Hepatocyte (in vitro differentiated cells): ENCODE measurements around the gene SHC3. TPM values are rescaled to one million over a fixed set of nuclear protein-coding genes. Genes with fewer than 3 reads are reported as not detected.

Experiments used
- DNase-seq: peaks from one replicate; pipeline ENCODE4 v3.0.0-alpha.2; 2016; ENCODE audit warnings: low spot score
- H2AFZ ChIP-seq: fragments of 200-600 bp; sonication (generic); 2 replicates; pipeline ENCODE4 v1.6.0; 2016; ENCODE audit warnings: antibody characterized with exemption, mild to moderate bottlenecking
- H3K27ac ChIP-seq: fragments of 200-600 bp; sonication (generic); 2 replicates; pipeline ENCODE4 v1.5.1; 2016; ENCODE audit warnings: mild to moderate bottlenecking
- H3K27me3 ChIP-seq: fragments of 200-600 bp; sonication (generic); 2 replicates; pipeline ENCODE4 v1.6.1; 2016
- H3K36me3 ChIP-seq: fragments of 200-600 bp; sonication (generic); replicated peaks from 2 replicates; pipeline ENCODE4 v1.5.1; 2016; ENCODE audit warnings: low read depth; ENCODE audit not compliant: insufficient read depth
- H3K4me1 ChIP-seq: fragments of 200-600 bp; sonication (generic); 2 replicates; pipeline ENCODE4 v1.5.1; 2016; ENCODE audit warnings: mild to moderate bottlenecking, moderate library complexity; ENCODE audit not compliant: insufficient read depth
- H3K4me2 ChIP-seq: fragments of 200-600 bp; sonication (generic); 2 replicates; pipeline ENCODE4 v1.6.0; 2016
- H3K4me3 ChIP-seq: fragments of 200-600 bp; sonication (generic); 2 replicates; pipeline ENCODE4 v1.5.1; 2016; ENCODE audit warnings: mild to moderate bottlenecking
- H3K79me2 ChIP-seq: fragments of 200-600 bp; sonication (generic); 2 replicates; pipeline ENCODE4 v1.6.0; 2017; ENCODE audit warnings: mild to moderate bottlenecking
- H3K9me2 ChIP-seq: fragments of 200-600 bp; sonication (generic); replicated peaks from 2 replicates; pipeline ENCODE4 v1.6.0; 2017; ENCODE audit warnings: mild to moderate bottlenecking; ENCODE audit not compliant: insufficient read depth
- H3K9me3 ChIP-seq: fragments of 200-600 bp; sonication (generic); 2 replicates; pipeline ENCODE4 v1.5.1; 2016; ENCODE audit warnings: low read depth, mild to moderate bottlenecking
- H4K20me1 ChIP-seq: fragments of 200-600 bp; sonication (generic); 2 replicates; pipeline ENCODE4 v1.6.0; 2016; ENCODE audit warnings: mild to moderate bottlenecking; ENCODE audit not compliant: insufficient read depth, poor library complexity, severe bottlenecking
- EZH2 ChIP-seq: fragments of 200-600 bp; sonication (generic); IDR thresholded peaks from 2 replicates; pipeline ENCODE4 v1.6.1; 2016; ENCODE audit warnings: antibody characterized with exemption, mild to moderate bottlenecking, borderline replicate concordance
- EZH2phosphoT487 ChIP-seq: fragments of 200-600 bp; sonication (generic); IDR thresholded peaks from one replicate; pipeline ENCODE4 v1.6.1; 2018; ENCODE audit warnings: antibody characterized with exemption, mild to moderate bottlenecking, low read depth, moderate library complexity; ENCODE audit not compliant: unreplicated experiment, severe bottlenecking
- WGBS: methylation state at CpG from one replicate; pipeline ENCODE4 v1.1.6; 2016; ENCODE audit warnings: low lambda C conversion rate; ENCODE audit errors: missing lambda C conversion rate; 5-methylcytosine and 5-hydroxymethylcytosine counted together
- polyA plus RNA-seq: library from polyadenylated mRNA; unstranded; fragments of >200 nt; fragmentation: Nextera tagmentation; extraction: Ambion mirVana; gene quantifications from 2 replicates; pipeline ENCODE4 v1.2.1, GENCODE V29; 2016
- total RNA-seq: library from RNA; depleted of rRNA; stranded (reverse); fragments of >200 nt; gene quantifications from 2 replicates; pipeline ENCODE4 v1.2.3, GENCODE V29; 2014
- TF ChIP-seq, protein P1 (sequence below): fragments of 200-600 bp; sonication (generic); IDR thresholded peaks from 2 replicates; pipeline ENCODE4 v1.5.1; 2016; ENCODE audit warnings: antibody characterized with exemption, mild to moderate bottlenecking; ENCODE audit not compliant: poor library complexity

Gene SHC3
- total and polyA plus RNA-seq, 2 experiments from 2014 or later = 1.5 to 1.8 TPM

GRCh38 chr9:89096807-89097206, 81.8 kb downstream of the SHC3 start:
- Histone ChIP-seq H3K9me2 (no peaks in the 10 kb centered on the region), H3K4me2 (no peak overlapping the region), H3K4me1 (no peaks in the 10 kb centered on the region), H3K36me3 (no peaks in the 10 kb centered on the region), H4K20me1 (no peaks in the 10 kb centered on the region), H3K79me2 (no peaks in the 10 kb centered on the region), H3K27ac (no peak overlapping the region), H3K27me3 (no peaks in the 10 kb centered on the region), H3K9me3 (no peaks in the 10 kb centered on the region), H3K4me3 (no peak overlapping the region), H2AFZ (no peak overlapping the region)
- DNase-seq = no peak
- 82% methylated on average over 7 of the region's 7 CpGs for WGBS
- TF ChIP-seq, protein P1, sequence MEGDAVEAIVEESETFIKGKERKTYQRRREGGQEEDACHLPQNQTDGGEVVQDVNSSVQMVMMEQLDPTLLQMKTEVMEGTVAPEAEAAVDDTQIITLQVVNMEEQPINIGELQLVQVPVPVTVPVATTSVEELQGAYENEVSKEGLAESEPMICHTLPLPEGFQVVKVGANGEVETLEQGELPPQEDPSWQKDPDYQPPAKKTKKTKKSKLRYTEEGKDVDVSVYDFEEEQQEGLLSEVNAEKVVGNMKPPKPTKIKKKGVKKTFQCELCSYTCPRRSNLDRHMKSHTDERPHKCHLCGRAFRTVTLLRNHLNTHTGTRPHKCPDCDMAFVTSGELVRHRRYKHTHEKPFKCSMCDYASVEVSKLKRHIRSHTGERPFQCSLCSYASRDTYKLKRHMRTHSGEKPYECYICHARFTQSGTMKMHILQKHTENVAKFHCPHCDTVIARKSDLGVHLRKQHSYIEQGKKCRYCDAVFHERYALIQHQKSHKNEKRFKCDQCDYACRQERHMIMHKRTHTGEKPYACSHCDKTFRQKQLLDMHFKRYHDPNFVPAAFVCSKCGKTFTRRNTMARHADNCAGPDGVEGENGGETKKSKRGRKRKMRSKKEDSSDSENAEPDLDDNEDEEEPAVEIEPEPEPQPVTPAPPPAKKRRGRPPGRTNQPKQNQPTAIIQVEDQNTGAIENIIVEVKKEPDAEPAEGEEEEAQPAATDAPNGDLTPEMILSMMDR = peak; percentile 4
- no peak for TF ChIP-seq EZH2

DNA sequence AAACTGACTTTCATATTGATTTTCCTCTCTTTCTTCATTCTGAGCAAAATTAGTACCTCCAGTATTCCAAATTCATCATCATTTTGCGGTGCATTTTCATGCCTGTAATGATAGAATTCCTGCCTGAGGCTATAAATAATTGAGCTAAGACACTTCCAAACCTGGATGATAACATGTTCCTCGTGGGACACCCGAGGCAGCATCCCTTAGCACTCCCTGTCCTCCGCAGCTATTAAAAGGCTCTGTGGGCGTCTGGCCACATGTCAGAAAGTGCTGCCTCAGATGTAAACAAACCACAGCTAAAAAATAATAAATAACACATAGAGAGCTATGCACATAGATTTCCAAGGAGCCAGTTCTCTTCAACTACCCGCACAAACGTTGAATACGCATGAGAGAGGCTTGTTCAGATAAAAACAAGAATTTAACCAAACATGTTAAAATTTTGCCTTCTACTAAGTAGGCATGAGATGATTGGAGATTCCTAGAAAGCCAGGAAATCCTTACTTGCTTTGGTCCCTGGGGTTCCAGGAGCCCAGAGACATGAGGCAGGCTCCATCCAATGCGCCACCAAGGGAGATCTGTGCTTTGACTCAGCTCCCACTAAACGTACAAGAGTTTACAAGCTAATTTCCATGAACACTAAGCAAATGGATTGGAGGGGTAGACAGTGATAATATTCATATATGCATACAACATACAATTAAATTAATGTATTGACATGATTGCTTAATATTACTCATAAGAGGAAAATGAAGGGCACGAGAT, 82.7 kb downstream of the SHC3 start:
- H3K27me3 ChIP-seq = no peaks in the 10 kb centered on the region
- no peaks in the 10 kb centered on the region for H3K36me3 ChIP-seq
- H3K9me2 ChIP-seq = no peaks in the 10 kb centered on the region
- no peak overlapping the region for H3K4me3 ChIP-seq
- no peaks in the 10 kb centered on the region for H3K9me3 ChIP-seq
- no peak overlapping the region for H3K4me2 ChIP-seq
- WGBS = 68% methylated on average over 11 of the region's 11 CpGs
- no peak overlapping the region for H3K27ac ChIP-seq
- H3K79me2 ChIP-seq = no peaks in the 10 kb centered on the region
- TF ChIP-seq, protein P1 = no peak
- TF ChIP-seq EZH2phosphoT487 (no peak), EZH2 (no peak)
- H3K4me1 ChIP-seq = no peaks in the 10 kb centered on the region
- no peak overlapping the region for H2AFZ ChIP-seq
- no peak for DNase-seq
- no peaks in the 10 kb centered on the region for H4K20me1 ChIP-seq

- Histone ChIP-seq H4K20me1 (no peaks in the 10 kb centered on the region), H3K36me3 (no peaks in the 10 kb centered on the region), H3K27me3 (no peaks in the 10 kb centered on the region), H3K4me2 (no peak overlapping the region), H3K9me2 (no peaks in the 10 kb centered on the region), H3K9me3 (no peaks in the 10 kb centered on the region), H3K27ac (no peak overlapping the region), H2AFZ (no peak overlapping the region), H3K4me1 (no peaks in the 10 kb centered on the region), H3K4me3 (no peak overlapping the region), H3K79me2 (no peaks in the 10 kb centered on the region)
- TF ChIP-seq EZH2 (no peak), EZH2phosphoT487 (no peak)
- TF ChIP-seq, protein P1 = no peak
- WGBS = 93% methylated on average over 3 of the region's 3 CpGs
- no peak for DNase-seq
Measured at GRCh38 chr9:89093201-89093975, 85.2 kb downstream of the SHC3 start.
